Astrocyte (in vitro differentiated cells and primary cell): ENCODE results near the gene DAZAP1. TPM values are rescaled to one million over a fixed set of nuclear protein-coding genes. Genes with fewer than 3 reads are reported as not detected.
"Not testable (repeated sequence)": the region's sequence is repeated elsewhere in the genome, so short reads cannot be mapped to it uniquely, and the experiment has no call there.

Source experiments
- DNase-seq: peaks from one replicate; pipeline ENCODE4 v3.0.0-alpha.2; 2010; ENCODE audit warnings: low read depth
- FAIRE-seq: peaks from 2 replicates; lab custom pipeline; 2011; peaks lifted over from hg19 to GRCh38; lab: Jason Lieb, UNC
- H2AFZ ChIP-seq: 2 replicates; pipeline ENCODE4 v1.6.0; 2012; ENCODE audit warnings: low read depth, low read length, inconsistent platforms
- H3K27ac ChIP-seq: 2 replicates; pipeline ENCODE4 v1.5.1; 2011; ENCODE audit warnings: low read depth, low read length, inconsistent platforms
- H3K27me3 ChIP-seq: 2 replicates; pipeline ENCODE4 v1.6.0; 2011; ENCODE audit warnings: low read length, inconsistent platforms; ENCODE audit not compliant: insufficient read depth
- H3K36me3 ChIP-seq: 2 replicates; pipeline ENCODE4 v1.5.1; 2011; ENCODE audit warnings: low read length, inconsistent platforms; ENCODE audit not compliant: insufficient read depth
- H3K4me1 ChIP-seq: 2 replicates; pipeline ENCODE4 v1.5.1; 2011; ENCODE audit warnings: low read length, inconsistent platforms; ENCODE audit not compliant: insufficient read depth
- H3K4me2 ChIP-seq: 2 replicates; pipeline ENCODE4 v1.6.0; 2012; ENCODE audit warnings: low read length, inconsistent platforms
- H3K4me3 ChIP-seq: 2 replicates; pipeline ENCODE4 v1.5.1; 2011; ENCODE audit warnings: low read depth, mild to moderate bottlenecking, low read length, inconsistent platforms; ENCODE audit not compliant: insufficient read depth
- H3K79me2 ChIP-seq: 2 replicates; pipeline ENCODE4 v1.6.0; 2012; ENCODE audit warnings: mild to moderate bottlenecking, low read length, inconsistent platforms; ENCODE audit not compliant: insufficient read depth
- H3K9ac ChIP-seq: 2 replicates; pipeline ENCODE4 v1.6.0; 2012; ENCODE audit warnings: mild to moderate bottlenecking, low read length, inconsistent platforms
- H3K9me3 ChIP-seq: 2 replicates; pipeline ENCODE4 v1.5.1; 2012; ENCODE audit warnings: low read depth, mild to moderate bottlenecking, low read length, inconsistent platforms; ENCODE audit not compliant: insufficient read depth
- H4K20me1 ChIP-seq: 2 replicates; pipeline ENCODE4 v1.6.0; 2012; ENCODE audit warnings: low read length, inconsistent platforms; ENCODE audit not compliant: insufficient read depth
- H3K27ac Mint-ChIP-seq: one replicate; pipeline ENCODE4 v1.8.0; 2021; ENCODE audit warnings: mild to moderate bottlenecking, mixed read lengths; ENCODE audit not compliant: unreplicated experiment
- H3K27me3 Mint-ChIP-seq: one replicate; pipeline ENCODE4 v1.8.0; 2021; ENCODE audit warnings: low read depth, mixed read lengths; ENCODE audit not compliant: unreplicated experiment
- H3K36me3 Mint-ChIP-seq: one replicate; pipeline ENCODE4 v1.8.0; 2021; ENCODE audit warnings: low read depth, mixed read lengths; ENCODE audit not compliant: unreplicated experiment
- H3K4me1 Mint-ChIP-seq: one replicate; pipeline ENCODE4 v1.8.0; 2021; ENCODE audit warnings: low read depth, mixed read lengths; ENCODE audit not compliant: unreplicated experiment
- H3K4me3 Mint-ChIP-seq: one replicate; pipeline ENCODE4 v1.8.0; 2021; ENCODE audit warnings: mild to moderate bottlenecking, moderate library complexity, mixed read lengths; ENCODE audit not compliant: unreplicated experiment
- H3K9me3 Mint-ChIP-seq: one replicate; pipeline ENCODE4 v1.8.0; 2021; ENCODE audit warnings: mild to moderate bottlenecking, mixed read lengths; ENCODE audit not compliant: unreplicated experiment
- CTCF ChIP-seq: IDR thresholded peaks from 2 replicates; pipeline ENCODE4 v1.5.1; 2011; ENCODE audit warnings: low read depth, mild to moderate bottlenecking, inconsistent platforms, low read length, moderate library complexity; ENCODE audit not compliant: insufficient read depth
- EZH2 ChIP-seq: IDR thresholded peaks from 2 replicates; pipeline ENCODE4 v1.6.1; 2012; ENCODE audit warnings: mild to moderate bottlenecking, low read length, inconsistent platforms; ENCODE audit not compliant: insufficient read depth
- total RNA-seq: library from RNA; stranded (reverse); gene quantifications from 2 replicates; pipeline ENCODE4 v1.2.1, GENCODE V29; 2021

The DAZAP1 gene
- total RNA-seq, 1 donor from 2014 or later, result 108 TPM

DNA sequence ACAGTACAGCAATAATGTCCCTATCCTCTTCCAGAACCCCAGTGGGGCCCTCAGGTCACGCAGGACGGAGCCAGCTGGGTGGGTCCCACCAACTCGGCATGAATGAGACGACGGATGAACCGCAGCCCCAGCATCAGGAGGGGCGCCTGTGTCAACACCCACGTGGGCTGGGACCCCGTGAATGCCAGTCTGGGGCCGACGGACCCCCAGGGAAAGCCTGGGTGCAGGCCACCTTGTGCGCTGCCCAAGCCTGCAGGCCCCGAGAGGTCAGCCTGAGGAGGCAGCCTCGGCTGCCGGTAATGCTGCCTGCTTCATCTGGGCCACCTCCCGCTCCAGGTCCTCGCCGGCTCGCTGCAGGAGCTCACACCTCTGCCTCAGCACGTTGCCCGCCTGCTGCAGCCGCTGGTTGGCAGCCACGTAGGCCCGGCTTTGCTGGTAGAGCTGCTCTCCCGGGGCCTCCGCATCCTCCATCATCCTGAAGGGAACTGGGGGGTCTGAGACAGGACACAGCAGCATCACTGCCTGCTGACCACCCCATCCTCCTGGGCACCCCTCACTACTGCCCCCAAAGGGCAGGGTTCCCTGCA, 67.5 kb downstream of the DAZAP1 start:
- DNase-seq (no peak), FAIRE-seq (no peak)
- TF ChIP-seq CTCF (no peak), EZH2 (no peak)
- peaks cover 23% of the 10 kb centered on the region for H3K79me2 ChIP-seq
- H3K9ac ChIP-seq, result no peak overlapping the region
- H4K20me1 ChIP-seq, result peaks cover 69% of the 10 kb centered on the region
- no peak overlapping the region for H3K4me3 ChIP-seq
- H3K27me3 ChIP-seq, result peaks cover 5% of the 10 kb centered on the region
- H3K4me2 ChIP-seq, result no peak overlapping the region
- H3K4me1 ChIP-seq, result peaks cover 12% of the 10 kb centered on the region
- no peak overlapping the region for H2AFZ ChIP-seq
- no peaks in the 10 kb centered on the region for H3K36me3 Mint-ChIP-seq
- no peak overlapping the region for H3K4me3 Mint-ChIP-seq
- no peak overlapping the region for H3K27ac Mint-ChIP-seq
- no peaks in the 10 kb centered on the region for H3K36me3 ChIP-seq
- H3K9me3 Mint-ChIP-seq, result peaks cover 3% of the 10 kb centered on the region
- H3K4me1 Mint-ChIP-seq, result peaks cover 4% of the 10 kb centered on the region
- no peak overlapping the region for H3K27ac ChIP-seq
- no peaks in the 10 kb centered on the region for H3K9me3 ChIP-seq
- H3K27me3 Mint-ChIP-seq, result peaks cover 2% of the 10 kb centered on the region

DNA sequence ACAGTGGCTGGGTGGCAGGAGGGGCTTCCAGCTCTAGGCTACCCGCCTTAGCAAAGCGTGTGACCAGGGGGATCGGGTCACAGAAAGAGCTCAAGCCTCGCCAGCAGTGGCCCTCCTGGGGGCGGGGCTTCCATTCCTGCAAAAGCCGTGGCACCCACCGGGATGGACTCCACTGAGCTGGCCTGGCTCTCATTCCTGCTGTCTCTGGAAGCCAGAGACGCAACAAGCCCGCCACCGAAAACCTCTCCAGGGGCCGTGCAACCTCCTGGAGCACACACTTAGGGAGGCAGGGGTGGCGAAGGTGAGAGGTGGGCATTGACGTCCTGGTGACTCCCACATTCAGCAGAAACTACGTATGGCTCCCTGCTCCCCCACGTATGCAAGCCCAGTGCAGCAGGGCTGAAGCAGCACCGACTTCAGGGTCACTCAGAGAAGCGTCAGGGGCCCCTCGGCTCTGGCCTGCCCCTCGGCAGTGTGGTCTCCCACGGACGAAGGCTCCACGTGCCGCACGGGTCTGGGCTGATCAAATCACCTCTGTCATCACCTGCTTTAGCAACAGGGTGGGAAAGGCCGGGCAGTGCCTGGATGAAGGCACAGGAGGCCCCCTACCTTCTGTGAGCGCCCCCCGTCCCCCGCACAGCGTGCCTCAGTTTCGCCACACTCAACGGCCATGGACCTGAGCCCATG, 68.5 kb downstream of the DAZAP1 start:
- Histone ChIP-seq H3K4me1 (peaks cover 9% of the 10 kb centered on the region), H3K27ac (no peak overlapping the region), H3K36me3 (no peaks in the 10 kb centered on the region), H3K9ac (no peak overlapping the region), H4K20me1 (peaks cover 63% of the 10 kb centered on the region), H2AFZ (no peak overlapping the region), H3K4me2 (no peak overlapping the region), H3K79me2 (peaks cover 23% of the 10 kb centered on the region), H3K27me3 (peaks cover 5% of the 10 kb centered on the region), H3K4me3 (no peak overlapping the region), H3K9me3 (no peaks in the 10 kb centered on the region)
- FAIRE-seq (no peak), DNase-seq (no peak)
- no peaks in the 10 kb centered on the region for H3K36me3 Mint-ChIP-seq
- H3K27ac Mint-ChIP-seq, result no peak overlapping the region
- TF ChIP-seq CTCF, result no peak
- no peak for TF ChIP-seq EZH2
- H3K27me3 Mint-ChIP-seq, result no peaks in the 10 kb centered on the region
- H3K9me3 Mint-ChIP-seq, result peaks cover 3% of the 10 kb centered on the region
- H3K4me3 Mint-ChIP-seq, result no peak overlapping the region
- peaks cover 4% of the 10 kb centered on the region for H3K4me1 Mint-ChIP-seq

DNA sequence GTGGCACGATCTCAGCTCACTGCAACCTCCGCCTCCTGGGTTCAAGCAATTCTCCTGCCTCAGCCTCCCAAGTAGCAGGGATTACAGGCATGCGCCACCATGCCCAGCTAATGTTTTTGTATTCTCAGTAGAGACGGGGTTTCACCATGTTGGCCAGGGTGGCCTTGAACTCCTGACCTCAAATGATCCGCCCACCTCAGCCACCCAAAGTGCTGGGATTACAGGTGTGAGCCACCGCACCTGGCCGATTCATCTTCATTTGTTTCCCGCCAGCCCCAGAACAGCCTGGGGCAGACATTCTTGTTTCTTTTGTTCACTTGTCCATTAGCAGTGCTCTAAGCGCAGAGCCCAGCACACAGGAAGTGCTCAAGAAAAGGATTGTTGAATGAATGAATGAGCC, 69.7 kb downstream of the DAZAP1 start:
- not testable (repeated sequence) for H3K9ac ChIP-seq, H3K4me1 Mint-ChIP-seq, H2AFZ ChIP-seq, H3K4me2 ChIP-seq, H3K9me3 Mint-ChIP-seq, FAIRE-seq, H3K27me3 Mint-ChIP-seq, H3K4me3 ChIP-seq, H3K27ac ChIP-seq, H3K27me3 ChIP-seq, H3K36me3 Mint-ChIP-seq, H3K4me1 ChIP-seq, DNase-seq, H3K36me3 ChIP-seq, H3K9me3 ChIP-seq
- peak overlapping the region; percentile 53 for H3K27ac Mint-ChIP-seq
- H3K79me2 ChIP-seq, result peaks cover 23% of the 10 kb centered on the region
- peaks cover 52% of the 10 kb centered on the region for H4K20me1 ChIP-seq
- peak overlapping the region; percentile 88 for H3K4me3 Mint-ChIP-seq
